Effector CD4-positive, alpha-beta T cell (primary cell): ENCODE data around the gene GLT8D1.
"Not testable (repeated sequence)": the region's sequence is repeated elsewhere in the genome, so short reads cannot be mapped to it uniquely, and the experiment has no call there.

Experiments
- DNase-seq: peaks from one replicate; pipeline ENCODE4 v3.0.0-alpha.2; 2020
- total RNA-seq: gene quantifications from one replicate; lab custom pipeline; 2026; lab: John Stamatoyannopoulos, UW

Gene GLT8D1
- 23.1 reads per million, percentile 50 among the genes with 10 or more reads in this experiment for total RNA-seq

- DNase-seq, result peak; percentile 82
Observed at GRCh38 chr3:52705688-52706686, at the start of gene GLT8D1, which contains the start of gene SPCS1. GLT8D1 (minus strand) TSS chr3:52705791; CDS start chr3:52700460, 5,331 bp downstream. SPCS1 (plus strand) TSS chr3:52706106; CDS start chr3:52706247, 141 bp downstream.

GRCh38 chr3:52754373-52754772, 48.8 kb upstream of the GLT8D1 start:
- no peak for DNase-seq

- DNase-seq, result no peak
Observed at GRCh38 chr3:52752045-52752660, 46.6 kb upstream of the GLT8D1 start.

GRCh38 chr3:52743721-52744120, 38.1 kb upstream of the GLT8D1 start:
- DNase-seq, result no peak

- no peak for DNase-seq
Observed at GRCh38 chr3:52743152-52743551, 37.6 kb upstream of the GLT8D1 start.

GRCh38 chr3:52742418-52743041, 36.9 kb upstream of the GLT8D1 start:
- no peak for DNase-seq

GRCh38 chr3:52739730-52740129, 34.1 kb upstream of the GLT8D1 start:
- DNase-seq, result no peak

- no peak for DNase-seq
Observed at GRCh38 chr3:52733256-52733891, 27.8 kb upstream of the GLT8D1 start.

GRCh38 chr3:52731590-52731989, 26.0 kb upstream of the GLT8D1 start:
- DNase-seq, result no peak

GRCh38 chr3:52730681-52731080, 25.1 kb upstream of the GLT8D1 start:
- no peak for DNase-seq

- not testable (repeated sequence) for DNase-seq
Observed at GRCh38 chr3:52728753-52729152, 23.2 kb upstream of the GLT8D1 start.

- DNase-seq, result no peak
Observed at GRCh38 chr3:52724511-52724910, 18.9 kb upstream of the GLT8D1 start.

- no peak for DNase-seq
Observed at GRCh38 chr3:52723935-52724334, 18.3 kb upstream of the GLT8D1 start.

GRCh38 chr3:52722491-52722890, 16.9 kb upstream of the GLT8D1 start:
- DNase-seq, result no peak

- no peak for DNase-seq
Observed at GRCh38 chr3:52721730-52722008, 16.1 kb upstream of the GLT8D1 start.

- no peak for DNase-seq
Observed at GRCh38 chr3:52721002-52721729, 15.6 kb upstream of the GLT8D1 start.

- no peak for DNase-seq
Observed at GRCh38 chr3:52719618-52720017, 14.0 kb upstream of the GLT8D1 start.

- no peak for DNase-seq
Observed at GRCh38 chr3:52715714-52716305, 10.2 kb upstream of the GLT8D1 start.

GRCh38 chr3:52714335-52715302, 9.0 kb upstream of the GLT8D1 start:
- DNase-seq, result no peak
